AG04449 (cell line): ENCODE data around the gene PEAR1.

Source experiments
- CTCF ChIA-PET: fragments of 350-600 bp; formaldehyde crosslinking; extraction: SDS; loops from one replicate; lab custom pipeline; 2021; ENCODE audit warnings: antibody characterized with exemption; lab: Yijun Ruan, JAX
- POLR2A ChIA-PET: fragments of 400-600, 350-600 bp; formaldehyde crosslinking; extraction: SDS; loops from one replicate; lab custom pipeline; 2020; ENCODE audit warnings: antibody characterized with exemption, inconsistent platforms; lab: Yijun Ruan, JAX
- DNase-seq: peaks from one replicate; pipeline ENCODE4 v3.0.0-alpha.2; 2010; ENCODE audit warnings: low read depth, low spot score
- H3K4me3 ChIP-seq: 2 replicates; pipeline ENCODE4 v1.5.1; 2011; ENCODE audit warnings: low read depth, mild to moderate bottlenecking, control low read depth, low read length
- TF ChIP-seq, protein P1 (sequence below): IDR thresholded peaks from one replicate; pipeline ENCODE4 v1.5.1; 2011; ENCODE audit warnings: mild to moderate bottlenecking, moderate library complexity, low read length, control low read depth, inconsistent platforms; ENCODE audit not compliant: insufficient read depth; ENCODE audit errors: missing control alignments

PEAR1 gene

DNA sequence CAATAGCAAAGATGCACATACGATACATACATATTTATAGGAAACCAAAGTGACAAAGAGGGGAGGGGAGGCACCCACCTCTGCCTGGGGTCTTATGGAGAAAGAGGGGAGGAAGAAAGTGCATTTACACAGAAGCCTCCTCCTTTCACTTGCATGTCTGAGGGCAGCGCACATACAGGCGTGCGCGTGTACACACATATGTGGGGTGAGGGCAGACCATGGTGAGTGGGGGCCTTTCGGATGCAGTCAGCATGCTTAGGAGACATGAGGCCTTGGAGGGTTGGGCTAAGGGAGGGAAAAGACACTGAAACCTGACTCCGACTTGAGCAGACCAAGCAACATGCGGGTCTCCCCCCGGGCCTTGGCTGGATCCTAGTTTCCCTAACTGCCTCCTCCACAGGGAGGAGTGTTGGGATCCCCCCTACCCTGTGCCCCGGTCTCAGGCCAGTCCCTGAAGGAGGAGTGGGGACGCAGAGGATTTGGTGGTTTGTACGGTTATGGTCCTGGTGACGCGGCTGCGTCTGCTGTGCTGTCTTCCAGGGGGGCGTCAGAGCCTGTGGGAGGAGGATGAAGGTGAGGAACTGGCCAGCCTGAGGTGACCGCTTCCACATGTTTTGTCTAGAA lies 42.1 kb downstream of the PEAR1 start:
- ChIA-PET POLR2A (no interaction called here), CTCF (interaction anchor here (1.1 to 4.5 kb wide), 3 partner anchors 8 to 45 kb away, joined by 3 to 45 read pairs (median 13); no protein-coding TSS in a partner anchor)
- TF ChIP-seq, protein P1, sequence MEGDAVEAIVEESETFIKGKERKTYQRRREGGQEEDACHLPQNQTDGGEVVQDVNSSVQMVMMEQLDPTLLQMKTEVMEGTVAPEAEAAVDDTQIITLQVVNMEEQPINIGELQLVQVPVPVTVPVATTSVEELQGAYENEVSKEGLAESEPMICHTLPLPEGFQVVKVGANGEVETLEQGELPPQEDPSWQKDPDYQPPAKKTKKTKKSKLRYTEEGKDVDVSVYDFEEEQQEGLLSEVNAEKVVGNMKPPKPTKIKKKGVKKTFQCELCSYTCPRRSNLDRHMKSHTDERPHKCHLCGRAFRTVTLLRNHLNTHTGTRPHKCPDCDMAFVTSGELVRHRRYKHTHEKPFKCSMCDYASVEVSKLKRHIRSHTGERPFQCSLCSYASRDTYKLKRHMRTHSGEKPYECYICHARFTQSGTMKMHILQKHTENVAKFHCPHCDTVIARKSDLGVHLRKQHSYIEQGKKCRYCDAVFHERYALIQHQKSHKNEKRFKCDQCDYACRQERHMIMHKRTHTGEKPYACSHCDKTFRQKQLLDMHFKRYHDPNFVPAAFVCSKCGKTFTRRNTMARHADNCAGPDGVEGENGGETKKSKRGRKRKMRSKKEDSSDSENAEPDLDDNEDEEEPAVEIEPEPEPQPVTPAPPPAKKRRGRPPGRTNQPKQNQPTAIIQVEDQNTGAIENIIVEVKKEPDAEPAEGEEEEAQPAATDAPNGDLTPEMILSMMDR, result no peak
- no peak for DNase-seq
- H3K4me3 ChIP-seq, result no peak overlapping the region

- POLR2A ChIA-PET, result no interaction called here
- TF ChIP-seq, protein P1, result no peak
- CTCF ChIA-PET, result interaction anchor here (0.6 to 2.6 kb wide), 6 partner anchors 8 to 309 kb away, joined by 4 to 13 read pairs (median 6); no protein-coding TSS in a partner anchor
- no peak for DNase-seq
- H3K4me3 ChIP-seq, result no peak overlapping the region
Observed at GRCh38 chr1:156936191-156936590, 42.7 kb downstream of the PEAR1 start.

DNA sequence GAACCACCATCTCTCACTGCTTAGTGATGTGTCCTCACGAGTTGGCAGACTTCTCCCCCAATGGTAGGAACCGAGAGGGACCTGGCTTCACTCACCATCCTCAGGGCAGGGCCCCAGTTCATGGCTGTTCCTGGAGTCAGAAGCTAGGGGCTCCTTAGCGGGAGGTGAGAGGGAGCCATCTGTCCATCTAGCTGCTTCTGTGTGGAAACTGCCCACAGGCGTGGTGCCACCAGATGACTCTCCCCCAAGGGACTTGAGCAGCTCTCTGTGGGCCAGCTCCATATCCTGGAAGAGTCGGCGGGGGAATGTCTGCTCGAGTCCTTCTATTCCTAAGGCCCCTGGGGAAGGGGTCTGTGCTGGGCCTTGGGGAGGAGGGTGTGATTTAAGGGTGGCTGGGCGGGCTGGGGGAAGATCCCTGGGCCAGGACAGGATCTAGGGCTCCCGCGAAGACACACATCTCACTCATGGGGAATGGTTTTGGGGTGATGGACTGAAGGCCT lies 43.3 kb downstream of the PEAR1 start:
- TF ChIP-seq, protein P1, result no peak
- POLR2A ChIA-PET, result no interaction called here
- no peak overlapping the region for H3K4me3 ChIP-seq
- CTCF ChIA-PET, result interaction anchor here (0.6 to 2.6 kb wide), 6 partner anchors 9 to 310 kb away, joined by 4 to 13 read pairs (median 6); no protein-coding TSS in a partner anchor
- no peak for DNase-seq

DNA sequence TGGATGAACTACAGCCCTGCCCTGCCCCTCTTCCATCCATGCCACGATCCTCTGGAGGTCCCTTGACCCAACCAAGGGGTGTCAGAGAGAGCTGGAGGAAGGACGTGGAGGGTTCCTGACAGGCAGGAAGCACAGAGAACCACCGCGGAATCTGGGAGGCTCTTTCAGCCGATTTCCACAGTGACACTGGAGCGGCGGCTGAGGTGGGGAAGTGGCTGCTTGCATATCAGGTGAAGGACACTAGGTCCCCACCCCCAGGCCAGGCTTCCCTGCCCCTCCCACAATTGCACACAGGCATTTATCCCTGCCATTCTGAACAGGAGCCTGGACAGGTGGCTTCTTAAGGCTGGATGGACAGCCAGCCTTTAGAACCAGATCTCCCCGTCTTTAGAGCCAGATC lies 44.4 kb downstream of the PEAR1 start:
- POLR2A ChIA-PET, result no interaction called here

DNA sequence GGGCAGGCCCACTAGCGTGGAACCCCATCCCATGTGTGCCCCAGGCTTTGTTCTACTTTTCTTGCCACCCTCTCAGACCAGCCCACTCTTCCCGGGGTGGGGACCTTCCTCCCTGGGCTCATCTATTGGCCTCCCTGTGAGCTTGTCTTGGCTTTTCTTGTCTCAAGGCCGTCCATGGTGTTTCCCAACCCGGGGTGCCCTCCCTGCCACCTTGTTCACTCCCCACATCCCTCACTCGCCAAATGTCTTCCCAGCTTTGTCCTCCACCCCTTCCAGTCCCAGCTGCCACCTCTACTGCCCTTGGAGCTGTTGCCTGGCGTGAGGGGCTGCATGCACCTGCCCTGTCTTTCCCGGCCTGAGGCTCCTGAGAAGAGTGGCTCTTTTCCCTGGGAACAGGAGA lies 45.3 kb downstream of the PEAR1 start:
- DNase-seq, result no peak
- TF ChIP-seq, protein P1, result no peak
- H3K4me3 ChIP-seq, result no peak overlapping the region
- ChIA-PET CTCF (interaction anchor here (1.0 to 2.4 kb wide), 3 partner anchors 10 to 46 kb away, joined by 3 to 8 read pairs (median 6); no protein-coding TSS in a partner anchor), POLR2A (no interaction called here)

More for the DNA sequence above, 44.4 kb downstream of the PEAR1 start:
- H3K4me3 ChIP-seq, result no peak overlapping the region
- DNase-seq, result no peak
- CTCF ChIA-PET, result interaction anchor here (1.0 to 2.6 kb wide), 3 partner anchors 10 to 48 kb away, joined by 4 to 13 read pairs (median 8); no protein-coding TSS in a partner anchor
- TF ChIP-seq, protein P1, result no peak

- ChIA-PET CTCF (interaction anchor here (0.9 to 4.5 kb wide), 3 partner anchors 9 to 16 kb away, joined by 3 to 20 read pairs (median 3); no protein-coding TSS in a partner anchor), POLR2A (no interaction called here)
- TF ChIP-seq, protein P1, result no peak
- no peak overlapping the region for H3K4me3 ChIP-seq
- DNase-seq, result no peak
Observed at GRCh38 chr1:156939786-156940334, 46.3 kb downstream of the PEAR1 start.
